ENCODE data around the gene RALB.

Gene RALB

GRCh38 chr2:120252225-120253020 lies at the start of gene RALB:
Gene RALB, plus strand, starts transcription at chr2:120252852. Its CDS starts 25,813 bp downstream, at chr2:120278665.
- DNase-seq (ENCODE audit: low read depth), result peak; percentile 95

GRCh38 chr2:120203251-120204021 lies 49.2 kb upstream of the RALB start:
- no peak for DNase-seq (ENCODE audit: low read depth)
- no peak overlapping the region for H3K4me3 ChIP-seq (ENCODE audit: low read depth, low read length)

More at GRCh38 chr2:120252225-120253020, at the start of gene RALB:
- H3K4me3 ChIP-seq (ENCODE audit: low read depth, low read length), result peak within 1 kb of the TSS; percentile 89

- no peak for DNase-seq (ENCODE audit: low read depth)
- H3K4me3 ChIP-seq (ENCODE audit: low read depth, low read length), result no peak overlapping the region
These were observed 48.6 kb upstream of the RALB start for GRCh38 chr2:120204022-120204405.

DNA sequence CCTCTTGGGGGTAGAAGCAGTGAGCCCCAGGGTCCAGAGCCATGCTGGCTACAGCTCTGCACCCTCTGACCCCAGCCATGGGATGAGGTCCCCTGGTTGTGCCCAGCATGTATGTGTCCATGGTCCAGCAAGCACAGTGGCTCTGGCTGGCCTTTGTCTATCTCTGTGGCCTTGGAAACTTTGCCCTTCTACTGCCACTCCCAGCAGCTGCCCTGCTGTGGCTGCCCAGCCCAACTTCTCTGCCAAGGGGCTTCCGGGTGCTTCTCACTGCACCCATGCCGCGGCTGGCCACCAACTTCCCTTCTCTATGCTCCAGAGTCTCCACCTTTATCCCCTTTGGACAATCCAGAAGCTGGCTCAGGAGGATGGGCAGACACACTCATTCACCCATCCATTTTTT lies 48.2 kb upstream of the RALB start:
- no peak overlapping the region for H3K4me3 ChIP-seq (ENCODE audit: low read depth, low read length)
- no peak for DNase-seq (ENCODE audit: low read depth)

DNA sequence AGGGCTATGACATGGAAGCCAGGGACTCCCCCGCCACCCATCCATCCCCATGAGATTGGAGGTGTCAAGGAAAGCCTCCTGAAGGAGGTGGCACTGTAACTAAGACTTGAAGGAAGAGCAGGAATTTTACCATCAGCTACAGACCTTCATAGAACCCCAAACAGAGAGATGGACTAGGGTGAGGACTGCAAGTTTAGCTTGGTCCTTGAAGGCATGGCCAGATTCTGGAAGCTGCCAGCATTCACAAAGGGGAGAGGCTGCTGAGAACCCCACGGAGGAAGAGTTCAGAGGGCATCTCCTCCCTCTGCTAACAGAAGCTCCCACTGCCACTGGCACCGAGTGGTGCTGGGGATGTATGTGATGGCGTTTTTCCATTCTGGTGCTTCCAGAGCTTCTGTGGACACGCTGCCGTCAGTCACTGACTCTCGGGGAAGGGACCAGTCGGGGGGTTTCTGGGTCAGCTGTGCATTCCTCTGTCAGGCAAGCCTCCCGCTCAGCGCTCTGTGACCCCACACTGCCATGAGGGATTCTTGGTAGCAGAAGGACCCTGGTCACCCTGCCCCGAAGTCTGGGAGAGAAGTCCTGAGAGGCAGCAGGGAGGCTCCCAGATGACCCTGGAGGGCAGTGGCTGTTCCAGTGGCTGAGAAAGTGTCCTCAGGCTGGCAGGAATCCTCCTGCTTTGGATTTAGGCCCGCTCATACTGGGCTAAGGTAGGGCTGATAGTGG lies 47.5 kb upstream of the RALB start:
- no peak overlapping the region for H3K4me3 ChIP-seq (ENCODE audit: low read depth, low read length)
- DNase-seq (ENCODE audit: low read depth), result no peak

DNA sequence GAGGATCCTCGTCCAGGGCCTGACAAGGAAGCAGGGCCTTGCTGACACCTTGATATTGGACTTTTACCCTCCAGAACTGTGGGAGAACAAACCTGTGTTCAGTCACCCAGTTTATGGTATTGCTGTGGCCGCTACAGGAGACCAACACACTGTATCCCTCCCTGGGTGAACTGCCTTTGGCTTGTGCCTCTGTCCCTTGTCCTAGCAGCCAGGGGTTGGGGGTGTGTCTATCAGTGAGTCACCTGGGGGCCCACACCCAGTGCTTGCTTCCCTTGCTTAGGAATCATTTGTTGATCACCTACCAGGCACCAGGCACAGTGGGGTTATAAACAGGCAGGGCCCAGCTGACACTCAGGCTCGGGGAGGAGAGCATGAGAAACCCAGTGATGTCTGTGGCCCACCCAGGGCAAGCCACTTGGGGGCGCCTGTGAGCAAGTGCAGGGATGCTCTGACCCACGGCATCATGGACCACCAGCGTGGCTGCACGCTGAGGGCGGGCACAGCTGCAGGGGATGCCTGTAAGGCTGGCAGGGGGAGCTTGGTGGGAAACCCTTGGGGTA lies 46.5 kb upstream of the RALB start:
- DNase-seq (ENCODE audit: low read depth), result no peak
- H3K4me3 ChIP-seq (ENCODE audit: low read depth, low read length), result no peak overlapping the region

DNA sequence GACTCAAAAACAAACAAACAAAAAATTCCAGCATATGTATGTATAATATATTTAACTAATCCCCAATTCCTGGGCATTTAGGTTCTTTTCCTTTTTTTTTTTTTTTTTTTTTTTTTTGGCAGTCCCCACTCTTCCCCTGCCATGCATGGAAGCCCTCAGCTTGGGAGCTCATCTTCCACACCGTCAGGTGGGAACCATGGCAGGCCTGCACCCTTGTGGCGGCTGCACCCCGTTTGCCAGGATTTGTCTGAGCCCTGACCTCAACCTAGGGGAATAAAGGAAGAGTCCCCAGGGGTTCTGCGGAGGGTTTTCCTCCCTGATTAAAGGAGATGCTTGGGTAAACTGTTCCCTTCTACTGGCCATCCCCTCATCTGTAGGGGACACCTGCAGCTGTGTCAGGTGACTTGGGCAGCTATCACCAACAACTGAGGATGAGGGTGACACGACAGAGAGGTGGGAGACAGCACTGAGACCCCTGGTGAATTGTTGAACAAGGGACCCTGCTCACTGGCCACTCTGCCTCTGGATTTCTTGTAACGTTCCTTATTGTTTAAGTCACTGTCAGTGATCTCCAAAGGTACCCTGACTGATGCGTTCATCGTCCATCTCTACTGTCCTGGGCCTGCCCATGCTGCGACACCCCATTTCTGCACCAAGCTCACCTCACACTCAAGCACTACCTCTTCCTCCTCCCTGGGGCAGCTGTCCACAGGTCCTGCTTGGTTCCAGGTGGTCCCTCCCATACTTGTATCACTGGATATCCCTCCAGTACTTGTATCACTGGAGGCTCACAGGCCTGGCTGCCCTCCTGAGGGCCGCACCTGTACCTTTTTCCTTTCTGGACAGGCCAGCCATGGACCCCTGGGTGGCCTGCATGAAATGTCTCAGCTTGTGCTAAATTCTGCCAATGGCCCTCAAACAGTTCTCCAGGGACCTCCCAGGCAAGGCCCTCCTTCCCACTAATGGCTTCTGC lies 44.0 kb upstream of the RALB start:
- no peak overlapping the region for H3K4me3 ChIP-seq (ENCODE audit: low read depth, low read length)
- DNase-seq (ENCODE audit: low read depth), result no peak

- H3K4me3 ChIP-seq (ENCODE audit: low read depth, low read length), result no peak overlapping the region
- DNase-seq (ENCODE audit: low read depth), result no peak
These were observed 43.0 kb upstream of the RALB start for GRCh38 chr2:120209427-120210269.

DNA sequence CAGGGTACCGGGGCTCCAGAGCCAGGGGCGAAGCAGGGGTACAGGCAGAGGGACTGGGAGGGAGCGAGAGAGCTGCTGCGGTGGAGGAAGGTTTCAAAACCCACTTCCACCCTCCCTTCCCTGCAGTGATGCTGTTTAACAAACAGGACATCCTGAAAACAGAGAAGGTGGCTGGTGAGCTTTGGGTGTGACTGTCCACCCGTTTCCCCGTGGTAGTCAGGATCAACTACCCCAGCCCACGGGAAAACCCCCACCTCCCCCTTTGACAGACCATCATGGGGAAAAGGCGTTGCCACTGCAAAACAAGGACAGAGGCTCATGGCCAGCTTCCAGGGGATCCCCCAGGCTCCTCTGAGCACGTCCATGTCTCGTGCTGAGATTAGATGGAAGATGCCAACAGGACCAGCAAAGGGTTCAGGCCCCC lies 42.4 kb upstream of the RALB start:
- no peak overlapping the region for H3K4me3 ChIP-seq (ENCODE audit: low read depth, low read length)
- DNase-seq (ENCODE audit: low read depth), result no peak

- DNase-seq (ENCODE audit: low read depth), result no peak
These were observed 34.5 kb upstream of the RALB start for GRCh38 chr2:120218181-120218580.

DNA sequence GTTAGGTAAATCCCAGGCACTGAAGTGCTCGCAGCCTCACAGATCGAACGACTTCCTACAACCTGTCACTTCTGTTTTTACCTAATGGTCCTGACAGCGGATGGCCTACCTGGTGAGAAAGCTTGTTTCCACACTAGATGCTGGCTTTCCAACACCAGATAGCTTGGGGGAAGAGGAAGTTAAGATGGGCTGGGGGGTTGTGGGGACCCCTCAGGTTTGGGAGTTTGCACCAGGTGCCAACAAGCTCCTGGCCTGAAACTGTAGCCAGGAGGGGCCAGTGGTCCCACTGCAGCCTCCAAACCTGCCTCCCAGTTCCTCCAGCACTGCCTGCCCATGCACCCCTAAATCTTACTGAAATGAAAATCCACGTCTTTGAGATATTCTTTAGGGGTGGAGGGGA lies 33.4 kb upstream of the RALB start:
- no peak for DNase-seq (ENCODE audit: low read depth)
- no peak overlapping the region for H3K4me3 ChIP-seq (ENCODE audit: low read depth, low read length)

More at GRCh38 chr2:120218181-120218580, 34.5 kb upstream of the RALB start:
- no peak overlapping the region for H3K4me3 ChIP-seq (ENCODE audit: low read depth, low read length)

- no peak overlapping the region for H3K4me3 ChIP-seq (ENCODE audit: low read depth, low read length)
- no peak for DNase-seq (ENCODE audit: low read depth)
These were observed 32.9 kb upstream of the RALB start for GRCh38 chr2:120219766-120220165.

GRCh38 chr2:120220756-120221155 lies 31.9 kb upstream of the RALB start:
- DNase-seq (ENCODE audit: low read depth), result no peak
- H3K4me3 ChIP-seq (ENCODE audit: low read depth, low read length), result no peak overlapping the region

GRCh38 chr2:120221616-120222015 lies 31.0 kb upstream of the RALB start:
- no peak overlapping the region for H3K4me3 ChIP-seq (ENCODE audit: low read depth, low read length)
- DNase-seq (ENCODE audit: low read depth), result no peak

DNA sequence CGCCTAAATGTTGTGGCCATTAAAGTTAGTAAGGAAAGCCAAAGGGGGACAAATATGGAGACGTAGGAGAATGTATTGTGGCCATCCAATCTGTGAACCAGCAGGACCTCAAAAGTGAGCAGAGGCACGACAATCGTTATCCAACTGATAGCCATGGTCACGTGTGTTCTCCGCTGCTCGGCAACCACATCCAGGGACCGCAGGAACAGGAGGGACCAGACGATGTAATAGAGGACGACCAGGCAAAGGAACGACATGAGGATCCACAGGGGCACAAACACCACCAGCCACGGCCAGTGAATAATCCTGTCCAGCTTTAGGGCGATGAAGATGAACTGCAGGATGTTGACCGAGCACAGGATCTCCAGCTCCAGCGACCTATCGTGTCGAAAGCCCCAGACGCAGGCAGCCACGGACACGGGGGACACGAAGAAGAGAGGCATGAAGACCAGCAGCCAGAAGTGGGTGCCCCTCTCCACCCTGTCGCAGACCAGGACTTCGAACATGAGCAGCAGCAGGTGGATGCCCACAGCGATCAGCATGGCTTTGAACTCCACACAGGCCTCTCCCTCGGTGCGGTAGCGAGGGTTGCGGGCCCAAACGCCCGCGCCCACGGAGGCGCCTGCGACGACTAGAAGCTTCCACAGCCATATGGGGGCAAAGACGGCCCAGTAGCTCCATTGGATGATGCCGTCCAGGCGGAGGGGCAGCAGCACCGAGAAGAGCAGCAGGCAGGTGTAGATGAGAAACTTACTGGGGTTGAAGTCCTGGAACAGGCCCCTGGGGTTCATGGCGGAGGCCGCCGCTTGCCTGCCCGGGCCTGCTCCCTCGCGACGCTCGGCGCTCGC lies 30.2 kb upstream of the RALB start:
- no peak for DNase-seq (ENCODE audit: low read depth)
- H3K4me3 ChIP-seq (ENCODE audit: low read depth, low read length), result peak overlapping the region; percentile 64

- peak; percentile 49 for DNase-seq (ENCODE audit: low read depth)
- H3K4me3 ChIP-seq (ENCODE audit: low read depth, low read length), result peak within 1 kb of the TSS; percentile 64
These were observed 29.4 kb upstream of the RALB start, which contains the start of gene TMEM185B for GRCh38 chr2:120223034-120223912. Gene TMEM185B, minus strand, starts transcription at chr2:120223400. Its CDS starts 424 bp downstream, at chr2:120222976.
